HepG2 (cell line): ENCODE results near the gene SLC2A10. TPM values are rescaled to one million over a fixed set of nuclear protein-coding genes. Genes with fewer than 3 reads are reported as not detected.

Experiments used
- BATF2 ChIP-seq: sonication (generic); formaldehyde crosslinking; IDR thresholded peaks from 2 replicates; pipeline ENCODE4 v1.8.0; 2022; ENCODE audit warnings: mild to moderate bottlenecking, missing genetic modification reagents, moderate library complexity
- BRD4 ChIP-seq: sonication (generic); formaldehyde crosslinking; IDR thresholded peaks from 2 replicates; pipeline ENCODE4 v1.4.0; 2020; ENCODE audit warnings: missing genetic modification reagents
- BRF2 ChIP-seq: sonication (generic); formaldehyde crosslinking; IDR thresholded peaks from 2 replicates; pipeline ENCODE4 v1.8.1; 2022; ENCODE audit warnings: mild to moderate bottlenecking, missing genetic modification reagents
- CBX5 ChIP-seq: sonication (generic); formaldehyde crosslinking; IDR thresholded peaks from 2 replicates; pipeline ENCODE4 v1.4.0; 2020; ENCODE audit warnings: missing genetic modification reagents, borderline replicate concordance
- DPF2 ChIP-seq: sonication (generic); formaldehyde crosslinking; IDR thresholded peaks from 2 replicates; pipeline ENCODE4 v1.4.0; 2020; ENCODE audit warnings: mild to moderate bottlenecking, low read depth, missing genetic modification reagents, borderline replicate concordance
- FOXP4 ChIP-seq: sonication (generic); formaldehyde crosslinking; IDR thresholded peaks from 2 replicates; pipeline ENCODE4 v1.4.0; 2020; ENCODE audit warnings: missing genetic modification reagents
- GLI4 ChIP-seq: sonication (generic); formaldehyde crosslinking; IDR thresholded peaks from 2 replicates; pipeline ENCODE4 v1.5.1; 2020; ENCODE audit warnings: missing genetic modification reagents, mild to moderate bottlenecking, moderate library complexity, borderline replicate concordance
- IRX3 ChIP-seq: sonication (generic); formaldehyde crosslinking; IDR thresholded peaks from 2 replicates; pipeline ENCODE4 v1.8.1; 2023; ENCODE audit warnings: mild to moderate bottlenecking, low read depth, missing genetic modification reagents, borderline replicate concordance
- KDM1A ChIP-seq: IDR thresholded peaks from 2 replicates; pipeline ENCODE4 v1.6.1; 2016; ENCODE audit warnings: missing compliant biosample characterization
- MBNL3 ChIP-seq: fragments of 250-450 bp; sonication (Bioruptor Pico); conservative IDR thresholded peaks from 2 replicates; pipeline ENCODE4 v1.8.0; 2022; ENCODE audit warnings: mild to moderate bottlenecking, inconsistent platforms
- MIER3 ChIP-seq: IDR thresholded peaks from 2 replicates; pipeline ENCODE4 v1.6.1; 2016; ENCODE audit warnings: missing compliant biosample characterization, borderline replicate concordance
- MLX ChIP-seq: IDR thresholded peaks from 2 replicates; pipeline ENCODE4 v1.6.1; 2016
- NFKB2 ChIP-seq: sonication (generic); formaldehyde crosslinking; IDR thresholded peaks from 2 replicates; pipeline ENCODE4 v1.4.0; 2020; ENCODE audit warnings: missing genetic modification reagents, borderline replicate concordance
- PRPF4 ChIP-seq: fragments of 200-400 bp; formaldehyde crosslinking; IDR thresholded peaks from 2 replicates; pipeline ENCODE4 v1.6.1; 2016; ENCODE audit warnings: low read length, low read depth; ENCODE audit not compliant: poor library complexity, severe bottlenecking
- RARG ChIP-seq: sonication (generic); formaldehyde crosslinking; IDR thresholded peaks from 2 replicates; pipeline ENCODE4 v1.4.0; 2020; ENCODE audit warnings: low read depth, mild to moderate bottlenecking, missing genetic modification reagents
- SALL2 ChIP-seq: sonication (generic); formaldehyde crosslinking; IDR thresholded peaks from 2 replicates; pipeline ENCODE4 v1.8.1; 2023; ENCODE audit warnings: mild to moderate bottlenecking, missing genetic modification reagents, inconsistent platforms
- SP140L ChIP-seq: sonication (generic); formaldehyde crosslinking; IDR thresholded peaks from 2 replicates; pipeline ENCODE4 v1.4.0; 2020; ENCODE audit warnings: missing genetic modification reagents, borderline replicate concordance
- STAG1 ChIP-seq: sonication (generic); formaldehyde crosslinking; IDR thresholded peaks from 2 replicates; pipeline ENCODE4 v1.4.0; 2020; ENCODE audit warnings: missing genetic modification reagents
- ZFP62 ChIP-seq: sonication (generic); formaldehyde crosslinking; IDR thresholded peaks from 2 replicates; pipeline ENCODE4 v1.4.0; 2020; ENCODE audit warnings: missing genetic modification reagents
- ZNF331 ChIP-seq: sonication (generic); formaldehyde crosslinking; IDR thresholded peaks from 2 replicates; pipeline ENCODE4 v1.4.0; 2020; ENCODE audit warnings: missing genetic modification reagents
- ZNF563 ChIP-seq: sonication (generic); formaldehyde crosslinking; IDR thresholded peaks from 2 replicates; pipeline ENCODE4 v1.8.0; 2022; ENCODE audit warnings: mild to moderate bottlenecking, moderate library complexity, missing genetic modification reagents
- polyA plus RNA-seq, 8 experiments: library from polyadenylated mRNA; depleted of rRNA in 3 of 8; stranded (reverse) in 7 of 8; unstranded in 1 of 8; fragments of >200 nt; fragmentation: Illumina TruSeq in 4 of 8; extraction: Trizol in 4 of 8; gene quantifications; 2 replicates each; pipeline versions ENCODE4 v1.2.1 to v1.2.3, GENCODE V29; 2011 to 2016; ENCODE audit warnings: low read depth in 4 of 8, missing spikeins in 1 of 8, mixed read lengths in 1 of 8; ENCODE audit not compliant: insufficient read depth in 1 of 8
- total RNA-seq, 5 experiments: library from RNA; depleted of rRNA; stranded (reverse); fragments of >200 nt; fragmentation: Illumina TruSeq; extraction: Trizol; gene quantifications; 2 replicates each; pipeline ENCODE4 v1.2.3, GENCODE V29; 2016; ENCODE audit warnings: low read depth in 1 of 5
- TF ChIP-seq, protein P1 (sequence below): sonication (generic); formaldehyde crosslinking; IDR thresholded peaks from 2 replicates; pipeline ENCODE4 v1.5.0; 2020; ENCODE audit warnings: mild to moderate bottlenecking, missing genetic modification reagents, moderate library complexity

The SLC2A10 gene
- total and polyA plus RNA-seq, 2 of the 13 experiments (the other 11 are each of a cell fraction or from before 2014, with no cell fraction given), result 16.0 to 18.4 TPM

DNA sequence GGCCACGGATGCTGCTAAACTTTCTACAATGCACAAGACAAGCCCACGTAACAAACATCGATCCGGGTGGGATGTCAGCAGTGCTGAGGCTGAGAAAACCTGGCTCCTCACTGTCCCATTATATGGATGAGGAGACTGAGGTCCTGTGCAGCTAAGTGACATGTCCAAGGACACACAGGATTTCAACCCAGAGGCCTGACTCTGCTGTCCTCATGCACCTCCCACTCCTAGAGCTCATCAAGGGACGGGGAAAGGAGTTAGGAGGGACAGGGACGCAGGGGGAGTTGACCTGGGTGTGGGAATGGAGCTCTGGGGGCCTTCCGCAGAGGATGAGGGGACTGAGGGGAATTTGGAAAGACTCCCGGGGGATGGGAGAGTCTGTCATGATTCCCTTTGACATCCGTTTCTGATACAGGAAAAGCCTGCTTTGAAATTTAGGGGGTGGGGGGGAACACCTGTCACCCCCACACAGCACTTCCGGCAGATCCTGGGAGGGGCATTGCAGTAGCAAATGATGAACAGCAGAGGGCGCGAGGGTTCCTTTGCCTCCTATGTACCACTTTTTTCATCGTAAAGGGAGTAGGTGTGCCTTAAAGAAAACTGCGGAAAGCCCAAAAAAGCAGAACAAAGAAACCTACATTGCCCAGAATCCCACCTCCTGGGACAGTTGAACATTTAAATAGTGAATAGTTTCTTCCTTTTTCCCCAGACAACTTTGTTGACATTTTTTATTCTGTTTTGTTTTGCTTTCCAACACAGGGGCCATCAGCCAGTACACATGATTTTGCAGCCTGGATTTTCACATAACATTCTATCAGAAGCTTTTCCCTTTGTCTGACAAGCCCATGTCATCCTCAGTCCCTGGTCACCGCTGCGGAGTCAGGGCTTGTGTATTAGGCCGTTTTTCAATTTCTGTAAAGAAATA, 48.6 kb downstream of the SLC2A10 start (continued):
- no peak for TF ChIP-seq MBNL3 (CRISPR knock-in tag)
- no peak for TF ChIP-seq RARG
- 0 out of 2 replicates have a peak, but pooled peaks have one; percentile 56 for TF ChIP-seq ZNF331 (CRISPR knock-in tag)
- TF ChIP-seq KDM1A, result peak; percentile 57; the same call in 1 of the 2 replicates
- TF ChIP-seq SALL2, result 0 out of 2 replicates have a peak, but pooled peaks have one; percentile 27
- no peak for TF ChIP-seq PRPF4
- no peak for TF ChIP-seq DPF2 (CRISPR knock-in tag)
- no peak for TF ChIP-seq ZNF563 (CRISPR knock-in tag)
- no peak for TF ChIP-seq BRF2 (CRISPR knock-in tag)
- 0 out of 2 replicates have a peak, but pooled peaks have one; percentile 63 for TF ChIP-seq CBX5
- no peak for TF ChIP-seq ZFP62 (CRISPR knock-in tag)
- TF ChIP-seq MIER3 (CRISPR knock-in tag), result no peak
- no peak for TF ChIP-seq SP140L (CRISPR knock-in tag)
- 0 out of 2 replicates have a peak, but pooled peaks have one; percentile 13 for TF ChIP-seq BRD4 (CRISPR knock-in tag)
- no peak for TF ChIP-seq GLI4
- TF ChIP-seq STAG1 (CRISPR knock-in tag), result peak; percentile 84
- TF ChIP-seq BATF2 (CRISPR knock-in tag), result no peak
- no peak for TF ChIP-seq IRX3
- TF ChIP-seq, protein P1, sequence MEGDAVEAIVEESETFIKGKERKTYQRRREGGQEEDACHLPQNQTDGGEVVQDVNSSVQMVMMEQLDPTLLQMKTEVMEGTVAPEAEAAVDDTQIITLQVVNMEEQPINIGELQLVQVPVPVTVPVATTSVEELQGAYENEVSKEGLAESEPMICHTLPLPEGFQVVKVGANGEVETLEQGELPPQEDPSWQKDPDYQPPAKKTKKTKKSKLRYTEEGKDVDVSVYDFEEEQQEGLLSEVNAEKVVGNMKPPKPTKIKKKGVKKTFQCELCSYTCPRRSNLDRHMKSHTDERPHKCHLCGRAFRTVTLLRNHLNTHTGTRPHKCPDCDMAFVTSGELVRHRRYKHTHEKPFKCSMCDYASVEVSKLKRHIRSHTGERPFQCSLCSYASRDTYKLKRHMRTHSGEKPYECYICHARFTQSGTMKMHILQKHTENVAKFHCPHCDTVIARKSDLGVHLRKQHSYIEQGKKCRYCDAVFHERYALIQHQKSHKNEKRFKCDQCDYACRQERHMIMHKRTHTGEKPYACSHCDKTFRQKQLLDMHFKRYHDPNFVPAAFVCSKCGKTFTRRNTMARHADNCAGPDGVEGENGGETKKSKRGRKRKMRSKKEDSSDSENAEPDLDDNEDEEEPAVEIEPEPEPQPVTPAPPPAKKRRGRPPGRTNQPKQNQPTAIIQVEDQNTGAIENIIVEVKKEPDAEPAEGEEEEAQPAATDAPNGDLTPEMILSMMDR (CRISPR knock-in tag), result peak; percentile 91
- TF ChIP-seq NFKB2, result 0 out of 2 replicates have a peak, but pooled peaks have one; percentile 42
- TF ChIP-seq MLX, result no peak
- no peak for TF ChIP-seq FOXP4 (CRISPR knock-in tag)
